GM19351 (cell line): ENCODE measurements around the gene EPPIN.
"Not testable (repeated sequence)": the region's sequence is repeated elsewhere in the genome, so short reads cannot be mapped to it uniquely, and the experiment has no call there.

Experiments used
- ATAC-seq: cut with Tn5 transposase; IDR thresholded peaks from one replicate; pipeline ENCODE4 v1.9.1; 2021; ENCODE audit warnings: mild to moderate bottlenecking, moderate library complexity; ENCODE audit not compliant: unreplicated experiment

EPPIN gene

GRCh38 chr20:45547206-45547770 is at the start of gene EPPIN:
EPPIN (minus strand) TSS chr20:45547401; CDS start chr20:45547357, 44 bp downstream.
- ATAC-seq = no peak

- ATAC-seq = no peak
Measured at GRCh38 chr20:45595235-45595634, 48.0 kb upstream of the EPPIN start.

- ATAC-seq = no peak
Measured at GRCh38 chr20:45593498-45593897, 46.3 kb upstream of the EPPIN start.

- no peak for ATAC-seq
Measured at GRCh38 chr20:45592574-45593189, 45.5 kb upstream of the EPPIN start.

- ATAC-seq = no peak
Measured at GRCh38 chr20:45589725-45590124, 42.5 kb upstream of the EPPIN start.

- ATAC-seq = no peak
Measured at GRCh38 chr20:45588800-45589199, 41.6 kb upstream of the EPPIN start.

- ATAC-seq = not testable (repeated sequence)
Measured at GRCh38 chr20:45585986-45586385, 38.8 kb upstream of the EPPIN start.

GRCh38 chr20:45584294-45584693 is 37.1 kb upstream of the EPPIN start:
- not testable (repeated sequence) for ATAC-seq

GRCh38 chr20:45583502-45583901 is 36.3 kb upstream of the EPPIN start:
- no peak for ATAC-seq

GRCh38 chr20:45581702-45582101 is 34.5 kb upstream of the EPPIN start:
- no peak for ATAC-seq

- no peak for ATAC-seq
Measured at GRCh38 chr20:45579184-45579583, 32.0 kb upstream of the EPPIN start, which contains the start of gene WFDC8. WFDC8 (minus strand) TSS chr20:45579284; CDS start chr20:45579247, 37 bp downstream.

- ATAC-seq = no peak
Measured at GRCh38 chr20:45578231-45578630, 31.0 kb upstream of the EPPIN start.

GRCh38 chr20:45576995-45577394 is 29.8 kb upstream of the EPPIN start:
- ATAC-seq = no peak

GRCh38 chr20:45575931-45576330 is 28.7 kb upstream of the EPPIN start:
- no peak for ATAC-seq

GRCh38 chr20:45569650-45570049 is 22.4 kb upstream of the EPPIN start:
- not testable (repeated sequence) for ATAC-seq

GRCh38 chr20:45564760-45565276 is 17.6 kb upstream of the EPPIN start:
- no peak for ATAC-seq

GRCh38 chr20:45555198-45555597 is 8.0 kb upstream of the EPPIN start:
- no peak for ATAC-seq

- no peak for ATAC-seq
Measured at GRCh38 chr20:45552456-45552855, 5.3 kb upstream of the EPPIN start.

GRCh38 chr20:45550765-45551164 is 3.6 kb upstream of the EPPIN start:
- no peak for ATAC-seq

- ATAC-seq = no peak
Measured at GRCh38 chr20:45548410-45548809, 1.2 kb upstream of the EPPIN start.

- no peak for ATAC-seq
Measured at GRCh38 chr20:45545754-45546453, 1.3 kb downstream of the EPPIN start.

- ATAC-seq = no peak
Measured at GRCh38 chr20:45545351-45545750, 1.9 kb downstream of the EPPIN start.
